Chondrocyte (in vitro differentiated cells): ENCODE results near the gene TMEM234. TPM values are rescaled to one million over a fixed set of nuclear protein-coding genes. Genes with fewer than 3 reads are reported as not detected.

Experiments
- DNase-seq: peaks from one replicate; pipeline ENCODE4 v3.0.0; 2021; ENCODE audit warnings: mixed read lengths, low spot score
- H3K27ac Mint-ChIP-seq: one replicate; pipeline ENCODE4 v1.8.0; 2021; ENCODE audit warnings: mild to moderate bottlenecking, moderate library complexity, mixed read lengths; ENCODE audit not compliant: unreplicated experiment
- H3K27me3 Mint-ChIP-seq: 2 replicates; pipeline ENCODE4 v1.8.0; 2021; ENCODE audit warnings: low read depth, mixed read lengths
- H3K36me3 Mint-ChIP-seq: 2 replicates; pipeline ENCODE4 v1.8.0; 2021; ENCODE audit warnings: low read depth, mixed read lengths
- H3K4me1 Mint-ChIP-seq: 2 replicates; pipeline ENCODE4 v1.8.0; 2021; ENCODE audit warnings: low read depth, mild to moderate bottlenecking, mixed read lengths
- H3K4me3 Mint-ChIP-seq: one replicate; pipeline ENCODE4 v1.8.0; 2021; ENCODE audit warnings: mild to moderate bottlenecking, moderate library complexity, mixed read lengths; ENCODE audit not compliant: unreplicated experiment
- H3K9me3 Mint-ChIP-seq: 2 replicates; pipeline ENCODE4 v1.8.0; 2021; ENCODE audit warnings: low read depth, mixed read lengths
- CTCF ChIP-seq: fragments of 200-600 bp; sonication (generic); IDR thresholded peaks from 2 replicates; pipeline ENCODE4 v1.5.0; 2021; ENCODE audit warnings: antibody characterized with exemption, mild to moderate bottlenecking, moderate library complexity
- total RNA-seq: library from RNA; stranded (reverse); gene quantifications from 3 replicates; pipeline ENCODE4 v1.2.1, GENCODE V29; 2021

TMEM234 gene
- total RNA-seq, 1 donor from 2014 or later = 22.8 TPM

- TF ChIP-seq CTCF = no peak
- DNase-seq = no peak
- Mint-ChIP-seq H3K4me3 (no peak overlapping the region), H3K27me3 (no peaks in the 10 kb centered on the region), H3K4me1 (peaks cover 12% of the 10 kb centered on the region), H3K27ac (peak overlapping the region; percentile 17), H3K36me3 (peaks cover 8% of the 10 kb centered on the region), H3K9me3 (no peaks in the 10 kb centered on the region)
These were observed 12.6 kb upstream of the TMEM234 start for GRCh38 chr1:32234792-32235191.

- Mint-ChIP-seq H3K27me3 (no peaks in the 10 kb centered on the region), H3K27ac (peak overlapping the region; percentile 66), H3K9me3 (no peaks in the 10 kb centered on the region), H3K4me3 (no peak overlapping the region), H3K4me1 (peaks cover 8% of the 10 kb centered on the region), H3K36me3 (peaks cover 21% of the 10 kb centered on the region)
- no peak for DNase-seq
- TF ChIP-seq CTCF = no peak
These were observed 10.6 kb upstream of the TMEM234 start for GRCh38 chr1:32232558-32233304.

- no peak for TF ChIP-seq CTCF
- H3K36me3 Mint-ChIP-seq = peaks cover 26% of the 10 kb centered on the region
These were observed 9.8 kb upstream of the TMEM234 start for GRCh38 chr1:32231843-32232432.

GRCh38 chr1:32228771-32229170, 6.6 kb upstream of the TMEM234 start:
- Mint-ChIP-seq H3K9me3 (no peaks in the 10 kb centered on the region), H3K27me3 (no peaks in the 10 kb centered on the region), H3K4me1 (peaks cover 5% of the 10 kb centered on the region), H3K36me3 (peaks cover 36% of the 10 kb centered on the region), H3K4me3 (no peak overlapping the region), H3K27ac (peak overlapping the region; percentile 22)
- DNase-seq = no peak
- TF ChIP-seq CTCF = no peak

More at GRCh38 chr1:32231843-32232432, 9.8 kb upstream of the TMEM234 start:
- Mint-ChIP-seq H3K27me3 (no peaks in the 10 kb centered on the region), H3K9me3 (no peaks in the 10 kb centered on the region), H3K4me1 (peaks cover 8% of the 10 kb centered on the region), H3K4me3 (no peak overlapping the region), H3K27ac (no peak overlapping the region)
- no peak for DNase-seq

- Mint-ChIP-seq H3K27me3 (no peaks in the 10 kb centered on the region), H3K27ac (peak overlapping the region; percentile 33), H3K4me1 (peaks cover 34% of the 10 kb centered on the region), H3K36me3 (peaks cover 28% of the 10 kb centered on the region), H3K9me3 (no peaks in the 10 kb centered on the region), H3K4me3 (peak overlapping the region; percentile 15)
- DNase-seq = no peak
- no peak for TF ChIP-seq CTCF
These were observed 2.1 kb upstream of the TMEM234 start for GRCh38 chr1:32224285-32224684.
